Measurements from ENCODE around the gene SERPINA10. TPM values are rescaled to one million over a fixed set of nuclear protein-coding genes. Genes with fewer than 3 reads are reported as not detected.

Gene SERPINA10
- total RNA-seq, 1 donor from 2014 or later, result not detected

- no peak for DNase-seq (ENCODE audit: low read depth)
- Histone ChIP-seq H3K27me3 (ENCODE audit: control insufficient read depth, insufficient read depth, low read length) (no peaks in the 10 kb centered on the region), H3K36me3 (ENCODE audit: control insufficient read depth, insufficient read depth, low read length) (no peaks in the 10 kb centered on the region), H3K4me3 (ENCODE audit: low read depth, low read length) (no peak overlapping the region)
- TF ChIP-seq CTCF (IDR thresholded peaks at IDR 0.05; ENCODE audit: insufficient read depth, low read length, poor library complexity, severe bottlenecking), result no peak
Measured at GRCh38 chr14:94237046-94237445, 56.0 kb downstream of the SERPINA10 start.

Other genes with a start within 250 kb of the SERPINA10 start
- 97.3 and 98.2 TPM in 2 replicates for gene DDX24, start 212.1 kb downstream of the SERPINA10 start, total RNA-seq
- gene IFI27L1, start 212.0 kb downstream of the SERPINA10 start, total RNA-seq, result 21.5 and 24.7 TPM in 2 replicates
- gene IFI27, start 182.5 kb downstream of the SERPINA10 start, total RNA-seq, result under 0.01 and 1.4 TPM in 2 replicates
- 81.0 and 155 TPM in 2 replicates for gene IFI27L2, start 163.7 kb downstream of the SERPINA10 start, total RNA-seq
- 0.68 and 2.4 TPM in 2 replicates for gene PPP4R4, start 118.9 kb downstream of the SERPINA10 start, total RNA-seq
- 0.07 TPM in 1 of 2 replicates, not detected in the other for gene SERPINA6, start 30.1 kb upstream of the SERPINA10 start, total RNA-seq
- gene SERPINA2, start 73.4 kb upstream of the SERPINA10 start, total RNA-seq, result not detected in 2 replicates
- gene SERPINA1, start 95.3 kb upstream of the SERPINA10 start, total RNA-seq, result 18.1 and 23.2 TPM in 2 replicates
- not detected in 2 replicates for gene SERPINA11, start 159.5 kb upstream of the SERPINA10 start, total RNA-seq
- gene SERPINA9, start 182.9 kb upstream of the SERPINA10 start, total RNA-seq, result not detected in 2 replicates
- not detected in 2 replicates for gene SERPINA12, start 216.2 kb upstream of the SERPINA10 start, total RNA-seq

Measured in kidney epithelial cell (primary cell).